ENCODE measurements around the gene STPG3. TPM values are rescaled to one million over a fixed set of nuclear protein-coding genes. Genes with fewer than 3 reads are reported as not detected.

Gene STPG3
- total and polyA plus RNA-seq, 9 of the 15 experiments (the other 6 are each of a cell fraction or from before 2014, with no cell fraction given) = not detected

DNA sequence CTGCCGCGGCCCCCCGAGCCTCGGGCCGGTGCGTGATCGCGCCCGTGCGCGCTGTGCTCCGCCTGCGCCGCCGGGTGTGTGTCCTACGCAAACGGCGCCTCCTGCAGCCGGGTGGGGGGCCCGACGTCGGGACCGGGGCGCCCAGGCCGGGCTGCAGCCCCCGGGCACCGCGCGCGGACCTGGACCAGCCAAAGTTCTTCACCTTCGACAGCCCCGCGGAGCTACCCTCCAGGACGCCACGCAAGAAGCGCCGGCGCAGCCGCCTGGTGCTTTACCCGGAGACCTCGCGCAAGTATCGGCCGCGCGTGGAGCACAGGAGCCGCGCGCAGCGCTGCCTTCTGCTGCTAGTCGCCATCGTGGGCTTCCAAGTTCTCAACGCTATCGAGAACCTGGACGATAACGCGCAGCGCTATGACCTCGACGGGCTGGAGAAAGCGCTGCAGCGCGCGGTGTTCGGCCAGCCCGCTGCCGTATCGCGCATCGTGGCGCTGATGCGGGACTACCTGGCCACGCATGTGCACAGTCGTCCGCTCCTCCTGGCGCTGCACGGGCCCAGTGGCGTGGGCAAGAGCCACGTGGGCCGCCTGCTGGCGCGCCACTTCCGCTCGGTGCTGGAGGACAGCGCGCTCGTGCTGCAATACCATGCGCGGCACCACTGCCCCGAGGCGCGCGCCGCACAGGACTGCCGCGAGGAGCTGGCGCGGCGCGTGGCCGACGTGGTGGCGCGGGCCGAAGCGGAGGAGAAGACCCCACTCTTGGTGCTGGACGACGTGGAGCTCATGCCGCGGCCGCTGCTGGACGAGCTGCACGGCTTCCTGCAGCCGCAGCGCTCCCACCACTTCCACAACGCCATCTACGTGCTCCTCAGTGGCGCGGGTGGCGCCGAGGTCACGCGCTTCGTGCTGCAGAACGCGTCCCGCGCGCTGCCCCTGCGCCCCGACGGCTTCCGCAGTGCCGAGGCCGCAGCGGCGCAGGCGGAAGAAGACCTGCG is 27.9 kb downstream of the STPG3 start:
- DNase-seq (ENCODE audit: extremely low read depth in 1 of 4, low spot score in 3 of 4) = peak in 1 of 4 experiments; percentile 45
- peak overlapping the region; percentile 88 for H3K4me3 ChIP-seq
- H3K27me3 ChIP-seq (ENCODE audit: control insufficient read depth in 2 of 2, insufficient read depth in 2 of 2, low read length in 2 of 2) = no peaks in the 10 kb centered on the region
- H3K9me3 ChIP-seq (replicated peaks; ENCODE audit: control insufficient read depth, insufficient read depth, low read depth, low read length) = no peaks in the 10 kb centered on the region
- BruUV-seq (replicated peaks) = no TSS peak
- in situ Hi-C loops (cut with MboI) (no loop called here), intact Hi-C loops (cut with micrococcal nuclease) (no loop called here)
- no peak for FAIRE-seq
- peaks cover 46% of the 10 kb centered on the region; the same call in 1 of the 3 replicates for H3K36me3 ChIP-seq (ENCODE audit: control insufficient read depth, insufficient read depth, low read length)
- ChIA-PET POLR2A (interaction anchor here (0.7 to 0.8 kb wide), 2 partner anchors 20 to 24 kb away, joined by 3 to 4 read pairs; partner anchors contain the start of gene NRARP), CTCF (ENCODE audit: low intra/inter-chr PET ratio) (interaction anchor here (2.3 kb wide), 1 partner anchor 16 kb away, joined by 8 read pairs; no protein-coding TSS in a partner anchor)
- ATAC-seq = peak; percentile 4; the same call in 1 of the 3 replicates
- peaks cover 37% of the 10 kb centered on the region for H3K79me2 ChIP-seq (ENCODE audit: control insufficient read depth, insufficient read depth, low read length)
- 69% methylated on average over 70 of the region's 139 CpGs for WGBS (ENCODE audit: insufficient coverage, low coverage, missing lambda C conversion rate)
- peak overlapping the region; percentile 62 for H3K4me2 ChIP-seq (ENCODE audit: insufficient read depth, low read length)
- peak overlapping the region; percentile 91 to 92; a peak in 3 of 4 replicates for H3K9ac ChIP-seq (ENCODE audit: insufficient read depth in 1 of 2, low read depth in 2 of 2, low read length in 2 of 2)
- H4K20me1 ChIP-seq (replicated peaks; ENCODE audit: control insufficient read depth, insufficient read depth, low read length) = no peaks in the 10 kb centered on the region
- H2AFZ ChIP-seq (ENCODE audit: low read depth, low read length) = no peak overlapping the region
- H3K4me1 ChIP-seq (replicated peaks in 1 of 2; ENCODE audit: control insufficient read depth in 2 of 2, insufficient read depth in 2 of 2, low read length in 2 of 2) = peaks cover 17 to 79% of the 10 kb centered on the region in 2 experiments
- H3K27ac ChIP-seq (ENCODE audit: extremely low read depth, low read depth, low read length) = peak overlapping the region; percentile 98; the same call in 2 of the 3 replicates
- no peaks in the 10 kb centered on the region for H3K9me1 ChIP-seq (ENCODE audit: control insufficient read depth, insufficient read depth, low read length)
- TF ChIP-seq CBFA2T2 (conservative IDR thresholded peaks at IDR 0.05) = no peak
- TF ChIP-seq PCBP2 (IDR thresholded peaks at IDR 0.05; ENCODE audit: low read depth, low read length, poor library complexity, severe bottlenecking) = no peak
- no peak for TF ChIP-seq ZNF143 (CRISPR knock-in tag; IDR thresholded peaks at IDR 0.05)
- peak; percentile 41 for TF ChIP-seq FIP1L1 (IDR thresholded peaks at IDR 0.05; ENCODE audit: low read depth, low read length, poor library complexity, severe bottlenecking)
- TF ChIP-seq ZSCAN32 (CRISPR knock-in tag; IDR thresholded peaks at IDR 0.05) = no peak
- TF ChIP-seq HSF4 (CRISPR knock-in tag; IDR thresholded peaks at IDR 0.05; ENCODE audit: borderline replicate concordance) = no peak
- TF ChIP-seq SRSF3 (IDR thresholded peaks at IDR 0.05; ENCODE audit: insufficient read depth, low read length) = no peak
- TF ChIP-seq FOXM1 (IDR thresholded peaks at IDR 0.05; ENCODE audit: low read depth) = no peak
- no peak for TF ChIP-seq FOXM1 (CRISPR knock-in tag; IDR thresholded peaks at IDR 0.05; ENCODE audit: low read depth)
- TF ChIP-seq CBX3 (IDR thresholded peaks at IDR 0.05; ENCODE audit: borderline replicate concordance in 1 of 2, low read length in 2 of 2) = 0 out of 3 replicates have a peak, but pooled peaks of 1 of the 2 experiments have one; percentile 15
- TF ChIP-seq, protein P1, sequence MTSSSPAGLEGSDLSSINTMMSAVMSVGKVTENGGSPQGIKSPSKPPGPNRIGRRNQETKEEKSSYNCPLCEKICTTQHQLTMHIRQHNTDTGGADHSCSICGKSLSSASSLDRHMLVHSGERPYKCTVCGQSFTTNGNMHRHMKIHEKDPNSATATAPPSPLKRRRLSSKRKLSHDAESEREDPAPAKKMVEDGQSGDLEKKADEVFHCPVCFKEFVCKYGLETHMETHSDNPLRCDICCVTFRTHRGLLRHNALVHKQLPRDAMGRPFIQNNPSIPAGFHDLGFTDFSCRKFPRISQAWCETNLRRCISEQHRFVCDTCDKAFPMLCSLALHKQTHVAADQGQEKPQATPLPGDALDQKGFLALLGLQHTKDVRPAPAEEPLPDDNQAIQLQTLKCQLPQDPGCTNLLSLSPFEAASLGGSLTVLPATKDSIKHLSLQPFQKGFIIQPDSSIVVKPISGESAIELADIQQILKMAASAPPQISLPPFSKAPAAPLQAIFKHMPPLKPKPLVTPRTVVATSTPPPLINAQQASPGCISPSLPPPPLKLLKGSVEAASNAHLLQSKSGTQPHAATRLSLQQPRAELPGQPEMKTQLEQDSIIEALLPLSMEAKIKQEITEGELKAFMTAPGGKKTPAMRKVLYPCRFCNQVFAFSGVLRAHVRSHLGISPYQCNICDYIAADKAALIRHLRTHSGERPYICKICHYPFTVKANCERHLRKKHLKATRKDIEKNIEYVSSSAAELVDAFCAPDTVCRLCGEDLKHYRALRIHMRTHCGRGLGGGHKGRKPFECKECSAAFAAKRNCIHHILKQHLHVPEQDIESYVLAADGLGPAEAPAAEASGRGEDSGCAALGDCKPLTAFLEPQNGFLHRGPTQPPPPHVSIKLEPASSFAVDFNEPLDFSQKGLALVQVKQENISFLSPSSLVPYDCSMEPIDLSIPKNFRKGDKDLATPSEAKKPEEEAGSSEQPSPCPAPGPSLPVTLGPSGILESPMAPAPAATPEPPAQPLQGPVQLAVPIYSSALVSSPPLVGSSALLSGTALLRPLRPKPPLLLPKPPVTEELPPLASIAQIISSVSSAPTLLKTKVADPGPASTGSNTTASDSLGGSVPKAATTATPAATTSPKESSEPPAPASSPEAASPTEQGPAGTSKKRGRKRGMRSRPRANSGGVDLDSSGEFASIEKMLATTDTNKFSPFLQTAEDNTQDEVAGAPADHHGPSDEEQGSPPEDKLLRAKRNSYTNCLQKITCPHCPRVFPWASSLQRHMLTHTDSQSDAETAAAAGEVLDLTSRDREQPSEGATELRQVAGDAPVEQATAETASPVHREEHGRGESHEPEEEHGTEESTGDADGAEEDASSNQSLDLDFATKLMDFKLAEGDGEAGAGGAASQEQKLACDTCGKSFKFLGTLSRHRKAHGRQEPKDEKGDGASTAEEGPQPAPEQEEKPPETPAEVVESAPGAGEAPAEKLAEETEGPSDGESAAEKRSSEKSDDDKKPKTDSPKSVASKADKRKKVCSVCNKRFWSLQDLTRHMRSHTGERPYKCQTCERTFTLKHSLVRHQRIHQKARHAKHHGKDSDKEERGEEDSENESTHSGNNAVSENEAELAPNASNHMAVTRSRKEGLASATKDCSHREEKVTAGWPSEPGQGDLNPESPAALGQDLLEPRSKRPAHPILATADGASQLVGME (CRISPR knock-in tag; IDR thresholded peaks at IDR 0.05) = no peak
- TF ChIP-seq CXXC5 (CRISPR knock-in tag; IDR thresholded peaks at IDR 0.05) = 0 out of 2 replicates have a peak, but pooled peaks have one; percentile 47
- TF ChIP-seq, protein P2, sequence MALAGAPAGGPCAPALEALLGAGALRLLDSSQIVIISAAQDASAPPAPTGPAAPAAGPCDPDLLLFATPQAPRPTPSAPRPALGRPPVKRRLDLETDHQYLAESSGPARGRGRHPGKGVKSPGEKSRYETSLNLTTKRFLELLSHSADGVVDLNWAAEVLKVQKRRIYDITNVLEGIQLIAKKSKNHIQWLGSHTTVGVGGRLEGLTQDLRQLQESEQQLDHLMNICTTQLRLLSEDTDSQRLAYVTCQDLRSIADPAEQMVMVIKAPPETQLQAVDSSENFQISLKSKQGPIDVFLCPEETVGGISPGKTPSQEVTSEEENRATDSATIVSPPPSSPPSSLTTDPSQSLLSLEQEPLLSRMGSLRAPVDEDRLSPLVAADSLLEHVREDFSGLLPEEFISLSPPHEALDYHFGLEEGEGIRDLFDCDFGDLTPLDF (CRISPR knock-in tag; IDR thresholded peaks at IDR 0.05) = no peak
